OCI-LY3 (cell line): Measurements from ENCODE around the gene STX5.

Experiments
- H2AFZ ChIP-seq: fragments of 200-600, 300-600 bp; shearing (Covaris generic); 2 replicates; pipeline ENCODE4 v1.6.0; 2014; ENCODE audit warnings: antibody characterized with exemption, low read depth, low read length
- H3K27ac ChIP-seq: fragments of 200-600, 300-600 bp; sonication (generic); 2 replicates; pipeline ENCODE4 v1.5.1; 2014; ENCODE audit warnings: mild to moderate bottlenecking, low read length, moderate library complexity, mixed read lengths
- H3K27me3 ChIP-seq: fragments of 200-600, 300-600 bp; sonication (generic); 2 replicates; pipeline ENCODE4 v1.6.1; 2014; ENCODE audit warnings: low read depth, low read length, mixed read lengths
- H3K36me3 ChIP-seq: fragments of 200-600, 300-600 bp; sonication (generic); replicated peaks from 2 replicates; pipeline ENCODE3; 2014; ENCODE audit warnings: low read depth, low read length, mixed read lengths
- H3K4me1 ChIP-seq: fragments of 300-600, 200-600 bp; sonication (generic); 2 replicates; pipeline ENCODE4 v1.6.1; 2014; ENCODE audit warnings: low read length, mixed read lengths
- H3K4me2 ChIP-seq: fragments of 200-600, 300-600 bp; sonication (generic); 2 replicates; pipeline ENCODE4 v1.6.1; 2014; ENCODE audit warnings: low read length, mixed read lengths
- H3K4me3 ChIP-seq: fragments of 300-600, 200-600 bp; sonication (generic); 2 replicates; pipeline ENCODE4 v1.5.1; 2014; ENCODE audit warnings: antibody characterized with exemption, mild to moderate bottlenecking, low read length, moderate library complexity
- H3K79me2 ChIP-seq: fragments of 300-600, 200-600 bp; shearing (Covaris generic); 2 replicates; pipeline ENCODE4 v1.6.1; 2014; ENCODE audit warnings: mild to moderate bottlenecking, low read length, mixed read lengths
- H3K9ac ChIP-seq: fragments of 300-600, 200-600 bp; shearing (Covaris generic); 2 replicates; pipeline ENCODE4 v1.6.0; 2014; ENCODE audit warnings: mild to moderate bottlenecking, low read length, moderate library complexity
- H3K9me3 ChIP-seq: fragments of 200-600, 300-600 bp; shearing (Covaris generic); 2 replicates; pipeline ENCODE4 v1.6.1; 2014; ENCODE audit warnings: low read length, mixed read lengths; ENCODE audit not compliant: insufficient read depth
- H4K20me1 ChIP-seq: fragments of 200-600, 300-600 bp; sonication (generic); 2 replicates; pipeline ENCODE4 v1.6.1; 2016; ENCODE audit warnings: low read length, mixed read lengths; ENCODE audit not compliant: insufficient read depth
- EZH2phosphoT487 ChIP-seq: fragments of 200-600 bp; shearing (Covaris generic); IDR thresholded peaks from 2 replicates; pipeline ENCODE4 v1.6.1; 2018; ENCODE audit warnings: antibody characterized with exemption, mixed run types, low read depth
- TF ChIP-seq, protein P1 (sequence below): fragments of 200-600, 300-600 bp; sonication (generic); IDR thresholded peaks from 2 replicates; pipeline ENCODE4 v1.5.1; 2014; ENCODE audit warnings: antibody characterized with exemption, low read length, low read depth

Gene STX5

DNA sequence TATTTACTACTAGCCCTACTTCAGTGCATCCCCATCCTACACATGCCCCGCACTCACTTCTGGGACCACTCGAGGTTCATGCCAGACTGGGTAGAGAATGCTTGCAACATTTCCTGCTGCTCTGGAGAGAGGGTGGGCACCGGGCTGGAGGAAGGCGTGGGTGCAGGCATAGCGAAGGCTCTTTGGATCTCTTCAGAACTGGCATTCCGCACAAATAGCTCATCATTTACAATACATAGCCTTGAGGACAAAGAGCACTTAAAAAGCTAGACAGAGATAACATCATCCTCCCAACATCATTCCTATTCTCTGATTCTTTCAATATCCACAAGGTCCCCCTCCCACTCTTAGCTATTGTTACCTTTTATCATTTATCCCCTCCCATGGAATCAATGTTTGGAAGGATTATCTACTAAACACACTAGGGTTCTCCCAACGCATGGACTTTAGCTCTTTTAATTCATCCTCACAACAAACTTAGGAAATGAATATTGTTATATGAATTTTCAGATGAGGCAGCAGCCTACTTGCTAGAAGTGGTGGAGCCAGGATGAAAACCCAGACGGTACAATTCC, 37.6 kb downstream of the STX5 start:
- H4K20me1 ChIP-seq = no peaks in the 10 kb centered on the region
- H3K27ac ChIP-seq = no peak overlapping the region
- H3K79me2 ChIP-seq = peaks cover 26% of the 10 kb centered on the region
- H3K4me1 ChIP-seq = peaks cover 17% of the 10 kb centered on the region
- H2AFZ ChIP-seq = no peak overlapping the region
- H3K36me3 ChIP-seq = peaks cover 70% of the 10 kb centered on the region
- H3K4me3 ChIP-seq = no peak overlapping the region
- H3K9me3 ChIP-seq = no peaks in the 10 kb centered on the region
- no peaks in the 10 kb centered on the region for H3K27me3 ChIP-seq
- H3K9ac ChIP-seq = no peak overlapping the region
- TF ChIP-seq, protein P1, sequence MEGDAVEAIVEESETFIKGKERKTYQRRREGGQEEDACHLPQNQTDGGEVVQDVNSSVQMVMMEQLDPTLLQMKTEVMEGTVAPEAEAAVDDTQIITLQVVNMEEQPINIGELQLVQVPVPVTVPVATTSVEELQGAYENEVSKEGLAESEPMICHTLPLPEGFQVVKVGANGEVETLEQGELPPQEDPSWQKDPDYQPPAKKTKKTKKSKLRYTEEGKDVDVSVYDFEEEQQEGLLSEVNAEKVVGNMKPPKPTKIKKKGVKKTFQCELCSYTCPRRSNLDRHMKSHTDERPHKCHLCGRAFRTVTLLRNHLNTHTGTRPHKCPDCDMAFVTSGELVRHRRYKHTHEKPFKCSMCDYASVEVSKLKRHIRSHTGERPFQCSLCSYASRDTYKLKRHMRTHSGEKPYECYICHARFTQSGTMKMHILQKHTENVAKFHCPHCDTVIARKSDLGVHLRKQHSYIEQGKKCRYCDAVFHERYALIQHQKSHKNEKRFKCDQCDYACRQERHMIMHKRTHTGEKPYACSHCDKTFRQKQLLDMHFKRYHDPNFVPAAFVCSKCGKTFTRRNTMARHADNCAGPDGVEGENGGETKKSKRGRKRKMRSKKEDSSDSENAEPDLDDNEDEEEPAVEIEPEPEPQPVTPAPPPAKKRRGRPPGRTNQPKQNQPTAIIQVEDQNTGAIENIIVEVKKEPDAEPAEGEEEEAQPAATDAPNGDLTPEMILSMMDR = no peak
- no peak for TF ChIP-seq EZH2phosphoT487
- no peak overlapping the region for H3K4me2 ChIP-seq

- peaks cover 65% of the 10 kb centered on the region for H3K36me3 ChIP-seq
- H4K20me1 ChIP-seq = no peaks in the 10 kb centered on the region
- H3K79me2 ChIP-seq = peaks cover 46% of the 10 kb centered on the region
- peaks cover 23% of the 10 kb centered on the region for H3K4me1 ChIP-seq
- H2AFZ ChIP-seq = no peak overlapping the region
- H3K9ac ChIP-seq = peak overlapping the region; percentile 34
- no peaks in the 10 kb centered on the region for H3K27me3 ChIP-seq
- H3K27ac ChIP-seq = peak overlapping the region; percentile 49
- peak overlapping the region; percentile 60 for H3K4me2 ChIP-seq
- peak overlapping the region; percentile 95 for H3K4me3 ChIP-seq
- TF ChIP-seq, protein P1 = no peak
- TF ChIP-seq EZH2phosphoT487 = no peak
- H3K9me3 ChIP-seq = no peaks in the 10 kb centered on the region
These were observed 39.7 kb downstream of the STX5 start for GRCh38 chr11:62792202-62792575.

DNA sequence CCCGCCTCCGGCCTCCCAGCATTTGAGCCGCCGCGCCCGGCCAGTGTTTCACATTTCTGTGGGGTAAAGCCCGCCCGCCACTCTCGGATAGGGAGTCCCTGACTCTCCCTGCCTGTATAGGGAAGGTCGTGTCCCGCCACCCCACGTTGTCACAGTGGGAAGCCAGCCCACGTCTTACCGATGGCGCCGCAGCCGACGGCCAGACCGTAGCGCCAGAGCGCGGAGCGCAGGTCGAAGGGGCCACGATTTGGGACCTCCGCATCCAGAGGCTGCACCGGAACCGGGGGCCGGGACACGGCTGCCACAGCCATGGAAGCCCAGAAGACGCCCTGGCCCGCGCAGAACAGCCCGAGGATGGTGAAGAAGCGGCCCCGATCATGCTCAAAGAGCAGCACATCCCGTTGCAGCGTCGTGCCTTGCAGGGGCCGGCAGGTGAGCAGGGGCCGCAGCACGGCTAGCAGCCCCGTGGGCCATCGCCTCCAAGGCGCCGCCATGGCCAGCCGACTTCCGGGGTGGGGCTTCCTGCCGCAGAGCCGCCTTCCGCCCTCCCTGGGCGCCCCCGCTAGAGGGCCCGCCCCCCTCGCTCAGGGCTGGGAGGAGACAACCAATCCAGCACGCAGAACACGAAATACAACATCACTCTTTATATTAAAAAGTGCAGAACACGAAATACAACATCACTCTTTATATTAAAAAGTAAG, 40.2 kb downstream of the STX5 start, which contains the start of gene TMEM223:
Gene TMEM223, minus strand, starts transcription at position 506 of the 701 bp plus-strand sequence. Its CDS starts 12 bp downstream, at position 494.
- peak within 1 kb of the TSS; percentile 51 for H3K27ac ChIP-seq
- peak within 1 kb of the TSS; percentile 89 for H3K9ac ChIP-seq
- peak within 1 kb of the TSS; percentile 81 for H3K4me2 ChIP-seq
- H2AFZ ChIP-seq = no peak within 1 kb of the TSS
- peaks cover 62% of the 10 kb centered on the region for H3K36me3 ChIP-seq
- no peak for TF ChIP-seq EZH2phosphoT487
- TF ChIP-seq, protein P1 = no peak
- H3K4me3 ChIP-seq = peak within 1 kb of the TSS; percentile 95
- H3K4me1 ChIP-seq = peaks cover 23% of the 10 kb centered on the region
- no peaks in the 10 kb centered on the region for H3K9me3 ChIP-seq
- peaks cover 46% of the 10 kb centered on the region for H3K79me2 ChIP-seq
- no peaks in the 10 kb centered on the region for H3K27me3 ChIP-seq
- H4K20me1 ChIP-seq = no peaks in the 10 kb centered on the region

- H3K4me1 ChIP-seq = peaks cover 31% of the 10 kb centered on the region
- H3K9me3 ChIP-seq = no peaks in the 10 kb centered on the region
- no peak overlapping the region for H3K4me2 ChIP-seq
- no peak overlapping the region for H3K4me3 ChIP-seq
- no peak for TF ChIP-seq EZH2phosphoT487
- TF ChIP-seq, protein P1 = no peak
- peaks cover 46% of the 10 kb centered on the region for H3K79me2 ChIP-seq
- H3K36me3 ChIP-seq = peaks cover 45% of the 10 kb centered on the region
- H2AFZ ChIP-seq = no peak overlapping the region
- H3K27me3 ChIP-seq = no peaks in the 10 kb centered on the region
- no peaks in the 10 kb centered on the region for H4K20me1 ChIP-seq
- no peak overlapping the region for H3K9ac ChIP-seq
- H3K27ac ChIP-seq = no peak overlapping the region
These were observed 42.3 kb downstream of the STX5 start for GRCh38 chr11:62789576-62789975.
